HG02642 (cell line): Measurements from ENCODE around the gene RPIA.
"Not testable (repeated sequence)": the region's sequence is repeated elsewhere in the genome, so short reads cannot be mapped to it uniquely, and the experiment has no call there.

Experiments used
- ATAC-seq: cut with Tn5 transposase; IDR thresholded peaks from one replicate; pipeline ENCODE4 v1.9.1; 2021; ENCODE audit warnings: mild to moderate bottlenecking; ENCODE audit not compliant: unreplicated experiment, poor library complexity

RPIA gene

DNA sequence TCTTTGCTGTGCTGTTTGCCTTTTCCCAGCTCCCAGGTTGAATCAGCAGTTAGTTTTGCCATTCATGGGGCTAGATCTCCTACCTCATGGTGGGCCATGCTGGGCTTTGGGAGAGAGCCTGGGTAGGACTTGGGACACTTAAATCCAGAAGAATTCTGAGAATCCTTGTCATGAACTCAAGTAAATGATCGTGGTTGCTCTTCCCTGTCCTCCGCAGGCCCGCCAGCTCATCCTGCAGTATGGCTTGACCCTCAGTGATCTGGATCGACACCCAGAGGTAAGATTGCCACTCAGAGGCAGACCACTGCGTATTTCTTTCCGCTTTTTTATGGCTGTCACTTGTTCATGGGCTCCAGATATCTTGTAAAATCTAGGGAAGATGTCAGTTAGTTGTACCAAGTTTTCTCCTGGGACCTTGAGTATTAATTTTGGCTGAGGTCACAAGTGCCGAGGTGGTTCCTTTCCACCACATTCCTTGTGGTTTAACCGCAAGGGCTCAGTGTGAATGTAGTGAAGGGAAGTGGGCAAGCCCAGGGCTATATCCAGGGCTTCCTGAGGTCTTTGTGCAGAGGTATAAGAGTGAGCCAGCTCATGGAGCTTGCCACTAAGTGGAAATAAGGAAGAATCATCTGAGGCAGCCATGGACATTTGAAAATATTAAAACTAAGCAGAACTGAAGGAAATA is 37.7 kb downstream of the RPIA start:
- ATAC-seq, result no peak

DNA sequence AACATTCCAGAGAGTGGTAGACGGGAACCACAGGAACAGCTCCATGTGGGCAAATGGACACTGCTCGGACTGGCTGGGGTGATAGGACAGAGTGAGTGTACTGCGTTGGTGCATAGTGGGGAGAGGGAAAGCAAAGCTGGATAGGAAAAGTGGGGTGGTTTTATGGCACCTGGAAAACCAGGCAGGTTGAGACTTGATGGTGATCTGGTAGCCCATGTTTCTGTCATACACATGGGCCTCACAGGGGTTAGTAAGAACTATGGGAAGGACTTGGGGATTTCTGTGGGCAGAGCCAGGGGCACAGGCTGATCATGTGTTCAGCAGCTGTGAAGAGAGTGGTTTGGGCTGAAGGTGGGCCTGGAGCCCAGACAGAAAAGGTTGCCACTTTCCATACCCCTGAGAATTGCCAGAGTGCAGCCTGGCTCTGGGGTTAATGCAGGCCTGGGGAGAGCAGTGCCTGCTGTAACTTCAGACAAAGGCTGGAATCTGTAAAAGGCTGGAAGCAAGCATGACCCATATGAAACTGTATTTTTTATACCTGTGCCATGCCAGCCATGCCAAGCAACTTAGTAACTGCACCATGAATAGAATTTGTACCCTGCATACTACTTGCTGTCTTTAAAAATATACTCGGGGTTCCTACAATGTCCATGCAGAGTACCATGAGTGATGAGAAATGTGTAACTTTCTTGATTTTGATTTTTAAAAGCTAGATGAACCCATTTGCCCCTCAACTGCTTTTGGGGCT is 41.9 kb downstream of the RPIA start:
- ATAC-seq, result no peak

DNA sequence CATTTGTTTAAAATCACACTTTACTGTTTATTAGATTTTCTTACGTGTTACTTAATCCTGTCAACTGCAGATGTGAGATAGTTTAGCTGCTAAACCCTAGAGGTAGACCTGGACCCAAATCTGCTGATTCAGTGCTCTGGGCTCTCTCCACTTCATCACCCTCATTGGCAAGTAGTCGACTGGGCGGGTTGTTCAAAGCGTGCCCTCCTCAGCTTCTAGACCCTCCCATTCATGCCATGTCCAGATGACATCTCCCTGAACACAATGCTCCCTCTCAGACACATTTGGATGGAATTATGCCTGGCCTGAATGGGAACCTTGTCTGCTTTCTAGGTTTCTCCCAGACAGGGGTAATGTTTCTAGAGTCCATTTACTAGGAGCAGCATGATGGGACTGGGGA is 43.7 kb downstream of the RPIA start:
- ATAC-seq, result no peak

DNA sequence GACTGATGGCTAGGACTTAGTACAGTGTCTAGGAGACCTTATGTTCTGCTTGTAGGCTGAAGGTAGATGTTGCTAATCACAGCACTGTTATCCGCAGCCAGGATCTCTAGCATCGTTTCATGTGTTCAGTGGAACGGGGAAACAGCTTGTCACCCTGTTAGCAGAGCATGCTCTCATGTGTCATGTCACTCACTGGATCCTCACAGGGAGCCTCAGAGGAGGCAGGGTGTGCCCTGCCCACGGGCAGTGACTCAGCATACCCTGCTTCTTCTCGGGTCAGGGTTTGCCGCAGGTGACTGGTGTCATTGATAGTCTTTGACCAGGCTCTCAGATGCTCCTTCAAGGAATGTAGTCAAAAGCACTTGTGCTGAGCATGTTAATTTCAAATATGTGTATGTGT is 44.4 kb downstream of the RPIA start:
- no peak for ATAC-seq

DNA sequence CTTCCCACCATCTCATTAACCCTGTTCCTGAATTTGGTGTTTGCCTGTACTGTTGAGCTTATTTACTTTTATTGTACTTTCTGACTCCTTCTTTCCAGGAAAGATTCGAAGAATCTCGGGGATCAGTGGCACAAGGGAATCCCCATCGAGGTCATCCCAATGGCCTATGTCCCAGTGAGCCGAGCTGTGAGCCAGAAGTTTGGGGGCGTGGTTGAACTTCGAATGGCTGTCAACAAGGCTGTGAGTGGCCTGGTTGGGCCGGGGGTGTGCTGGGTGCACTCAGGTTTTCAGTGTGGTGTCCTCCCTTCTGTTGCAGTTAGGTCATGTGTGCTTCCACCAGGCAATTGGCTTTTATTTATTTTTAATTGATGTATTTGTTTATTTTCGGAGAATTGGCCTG is 45.0 kb downstream of the RPIA start:
- no peak for ATAC-seq

DNA sequence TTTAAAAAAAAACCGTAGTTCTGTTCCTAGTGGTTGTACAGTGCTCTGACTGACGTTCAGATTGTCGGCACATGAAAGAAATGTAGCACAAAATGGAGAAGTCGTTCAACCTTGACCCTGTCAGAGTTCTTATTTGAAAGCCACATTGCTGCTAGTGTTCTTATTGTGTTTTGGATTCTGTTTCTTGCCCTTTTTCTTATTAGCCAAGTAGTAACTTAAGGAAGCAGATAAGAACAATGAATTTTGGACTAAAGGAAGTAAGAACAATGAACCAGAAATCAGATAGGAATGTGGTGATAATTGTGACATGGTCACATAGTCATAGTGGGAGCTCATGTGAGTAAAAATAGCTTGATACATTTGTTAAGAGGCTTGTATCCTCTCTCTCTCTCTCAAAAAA is 45.9 kb downstream of the RPIA start:
- no peak for ATAC-seq

DNA sequence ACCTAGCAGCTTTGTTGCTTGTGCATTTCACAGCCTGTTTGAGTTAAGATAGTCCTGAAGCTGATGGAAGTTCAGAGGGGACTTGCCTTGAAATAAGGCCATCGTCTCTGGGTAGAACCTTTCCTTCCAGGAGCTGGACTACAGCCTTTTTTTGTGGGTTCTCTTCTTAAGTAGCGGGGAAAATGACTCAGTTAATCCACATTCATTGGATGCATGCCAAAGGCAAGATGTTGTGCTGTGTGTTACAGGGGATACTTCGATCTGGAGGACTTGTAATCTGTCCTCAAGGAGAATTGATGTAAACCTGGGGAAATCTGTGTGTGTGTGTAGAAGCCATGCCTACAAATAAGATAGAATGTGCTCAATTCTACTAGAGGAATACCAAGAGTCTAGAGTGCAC is 46.8 kb downstream of the RPIA start:
- ATAC-seq, result no peak

DNA sequence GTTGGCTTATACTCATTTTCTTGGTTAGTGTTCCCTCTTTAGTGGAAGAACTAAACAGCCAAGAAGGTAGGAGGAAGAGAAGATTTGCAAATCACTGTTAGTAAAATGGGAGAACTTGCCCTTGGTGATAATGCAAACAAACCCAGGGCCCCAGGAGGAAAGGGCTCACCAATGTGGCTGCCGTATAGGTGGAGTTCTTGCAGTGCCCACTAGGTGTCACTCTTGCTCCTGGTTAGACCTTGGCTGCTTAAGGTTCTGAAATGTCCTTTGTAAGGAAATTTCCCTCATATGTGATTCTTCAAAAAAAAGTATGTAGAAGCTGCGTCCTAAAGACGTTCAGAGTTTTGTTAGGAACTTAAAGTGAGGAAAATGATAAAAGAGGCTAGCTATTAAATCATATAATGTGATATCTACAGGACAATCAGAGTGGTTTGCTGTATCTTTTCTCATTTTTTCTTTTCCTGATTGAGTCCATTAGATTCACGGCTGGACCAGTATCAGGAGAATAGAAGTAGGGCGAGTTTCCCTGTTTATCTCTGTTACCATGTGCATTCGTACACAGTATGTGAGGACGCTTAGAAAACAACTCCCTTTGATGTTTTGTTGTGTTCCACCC is 48.6 kb downstream of the RPIA start:
- ATAC-seq, result peak; percentile 84

DNA sequence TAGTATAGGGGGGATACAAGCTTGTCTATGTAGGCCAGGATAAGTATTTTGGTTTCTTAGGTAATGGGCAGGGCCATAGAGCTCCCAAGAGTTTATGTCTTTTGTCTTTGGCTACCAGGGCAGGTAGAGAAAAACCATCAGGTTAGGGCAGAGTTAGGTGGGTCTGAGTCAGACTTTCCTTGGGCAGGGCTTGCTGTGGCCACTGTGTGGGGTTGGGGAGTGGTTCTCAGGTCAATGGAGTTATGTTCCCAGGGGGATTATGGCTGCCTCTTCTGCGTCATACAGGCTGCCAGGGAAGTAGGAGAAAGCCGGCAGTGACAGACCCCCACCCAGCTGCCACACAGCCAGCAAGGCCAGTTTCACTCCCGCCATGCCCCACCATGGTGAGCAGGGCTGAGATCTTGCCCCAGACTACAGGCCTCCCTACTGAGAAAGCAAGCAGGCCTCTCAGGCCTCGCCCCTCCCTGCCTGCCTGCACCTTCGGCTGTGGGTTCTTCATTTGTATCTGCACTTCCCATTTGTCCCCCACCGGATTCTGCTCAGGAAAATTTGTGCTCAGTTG is 55.5 kb downstream of the RPIA start:
- ATAC-seq, result no peak

DNA sequence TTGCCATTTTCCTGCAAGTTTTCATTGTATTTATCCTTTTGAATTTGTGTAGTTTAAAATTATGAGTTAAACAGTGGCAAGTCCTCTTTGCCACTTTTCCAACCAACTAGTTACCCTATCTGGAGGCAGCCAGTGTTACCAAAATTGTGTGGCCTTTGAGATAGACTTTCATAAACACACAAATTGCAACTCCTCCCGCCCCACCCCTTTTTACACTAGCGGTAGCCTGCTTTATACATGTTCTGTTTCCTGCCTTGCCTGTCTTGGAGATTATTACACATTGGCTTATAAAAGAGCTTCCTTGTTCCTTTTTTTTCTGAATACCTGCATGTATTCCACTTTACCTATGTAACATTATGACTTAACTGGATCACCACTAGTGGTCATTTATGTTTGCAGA is 56.5 kb downstream of the RPIA start:
- ATAC-seq, result no peak

DNA sequence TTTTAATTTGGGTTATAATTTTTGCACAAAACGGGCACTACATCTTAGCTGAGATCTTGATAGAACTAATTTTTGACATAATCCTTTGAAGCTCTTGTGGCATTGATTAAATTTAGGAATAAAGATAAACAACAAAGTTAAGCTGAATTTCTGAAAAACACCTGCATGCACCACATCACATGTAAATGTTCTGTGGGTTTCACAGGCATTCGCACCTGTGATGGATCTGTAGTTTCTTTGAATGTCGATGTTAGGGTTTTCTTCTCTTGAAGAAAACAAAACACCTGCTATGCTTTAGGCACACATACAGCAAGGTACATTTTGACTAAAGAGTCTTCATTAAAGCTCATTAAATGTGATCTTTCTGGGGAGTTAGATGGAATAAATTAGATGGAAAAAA is 60.3 kb downstream of the RPIA start:
- ATAC-seq, result no peak

DNA sequence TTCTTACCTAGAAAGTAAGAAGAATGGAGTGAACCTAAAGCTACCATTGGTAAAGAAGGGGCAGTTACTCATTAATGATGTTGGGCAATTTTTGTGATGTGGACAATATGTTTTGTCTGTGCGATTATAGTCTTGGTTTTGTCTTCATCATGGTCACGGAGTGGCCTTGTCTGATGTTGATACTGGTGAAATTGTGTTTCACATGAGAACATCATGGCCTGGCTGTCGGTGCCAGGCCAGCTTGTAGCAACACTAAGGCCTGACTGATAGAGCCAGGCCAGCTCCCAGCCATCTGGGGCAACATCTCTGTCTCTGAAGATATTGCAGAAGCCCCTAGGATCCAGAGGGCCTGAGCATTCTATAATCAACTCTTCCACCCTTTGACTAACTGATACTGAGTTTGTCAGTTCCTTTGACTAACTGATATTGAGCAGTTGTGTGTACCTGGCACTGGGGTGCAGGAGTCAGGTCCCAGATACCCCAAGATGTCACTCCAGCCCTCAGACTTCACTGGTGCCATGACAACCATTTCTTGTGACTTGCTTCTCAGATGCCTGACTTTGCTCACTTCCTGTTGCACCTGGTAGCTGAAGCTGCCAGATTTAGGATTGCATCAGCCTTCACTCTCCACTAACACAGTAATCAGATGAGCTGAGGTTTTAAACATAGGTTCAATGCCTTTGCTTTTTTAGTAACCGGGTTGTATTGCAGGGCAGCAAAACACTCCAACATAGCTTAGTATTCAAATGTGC is 62.5 kb downstream of the RPIA start:
- peak; percentile 90 for ATAC-seq

DNA sequence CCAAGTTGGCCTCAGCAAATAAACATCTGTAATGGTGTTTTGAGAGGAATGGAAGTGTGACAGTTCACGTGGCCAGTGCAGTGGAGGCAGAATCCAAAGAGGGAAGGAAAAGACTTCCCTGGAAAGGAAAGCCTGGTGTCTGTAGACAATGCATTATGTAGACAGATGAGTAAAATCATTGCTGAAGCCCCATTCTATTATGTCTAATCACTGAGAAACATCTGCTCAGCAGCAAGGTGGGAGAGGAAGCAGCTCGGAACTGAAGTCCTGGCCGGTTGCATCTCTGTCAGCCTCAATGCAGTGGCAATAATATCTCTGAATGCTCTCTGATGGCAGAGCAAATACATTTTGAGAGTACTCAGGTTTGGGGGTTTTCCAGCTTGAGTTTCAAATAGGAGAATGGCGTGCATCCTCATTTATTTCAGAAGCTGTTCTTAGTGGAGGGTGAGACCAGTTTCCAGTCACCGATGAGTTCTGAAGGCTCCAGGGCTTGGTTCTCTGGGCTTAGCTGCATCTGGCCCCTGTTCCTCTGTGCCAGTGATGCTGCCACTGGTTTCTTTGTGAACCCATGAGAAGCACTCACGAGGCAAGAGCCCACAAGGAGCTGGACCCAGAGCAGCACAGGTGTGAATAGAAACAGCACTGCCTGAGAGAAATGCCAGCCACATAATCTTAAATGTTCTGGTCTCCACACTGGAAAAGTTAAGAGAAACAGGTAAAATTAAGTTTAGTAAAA is 63.3 kb downstream of the RPIA start:
- ATAC-seq, result peak; percentile 31

DNA sequence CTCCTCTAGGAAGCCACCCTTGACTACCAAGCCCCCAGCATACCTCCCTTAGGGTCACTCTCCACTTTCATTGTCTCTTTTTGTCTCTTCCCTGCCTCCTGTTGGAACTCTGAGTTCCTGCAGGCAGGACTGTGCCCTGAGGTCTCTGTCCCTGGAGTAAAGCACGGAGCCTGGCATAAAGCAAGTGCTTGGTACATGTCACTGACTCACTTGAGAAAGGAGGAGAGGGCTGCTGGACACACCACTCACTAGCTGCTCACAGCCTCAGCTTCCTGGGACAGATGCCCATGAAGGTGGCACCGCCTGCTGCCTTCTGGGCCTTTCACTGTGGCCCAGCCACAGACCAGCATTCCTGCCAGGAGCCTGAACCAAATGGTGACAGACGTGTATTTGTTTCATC is 64.4 kb downstream of the RPIA start:
- no peak for ATAC-seq

DNA sequence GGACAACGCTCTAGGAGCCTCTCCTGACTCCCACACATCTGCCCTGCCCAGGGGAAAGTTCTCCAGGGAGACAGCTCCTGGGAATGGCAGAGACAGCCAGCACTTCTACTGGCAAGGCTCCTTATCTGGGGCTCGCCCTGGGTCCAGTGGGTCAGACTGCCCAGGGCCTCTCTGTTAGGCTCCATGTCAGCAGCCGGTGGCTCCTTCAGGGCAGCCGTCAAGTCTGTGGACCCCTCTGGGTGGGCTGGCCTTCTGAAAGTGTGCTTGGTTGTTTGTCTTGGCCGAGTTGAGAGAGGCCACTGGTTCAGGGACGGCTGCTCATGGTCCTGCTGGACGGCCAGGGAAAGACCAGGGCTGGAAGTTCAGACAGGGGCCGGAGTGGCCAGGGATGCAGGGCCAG is 65.6 kb downstream of the RPIA start:
- ATAC-seq, result no peak

DNA sequence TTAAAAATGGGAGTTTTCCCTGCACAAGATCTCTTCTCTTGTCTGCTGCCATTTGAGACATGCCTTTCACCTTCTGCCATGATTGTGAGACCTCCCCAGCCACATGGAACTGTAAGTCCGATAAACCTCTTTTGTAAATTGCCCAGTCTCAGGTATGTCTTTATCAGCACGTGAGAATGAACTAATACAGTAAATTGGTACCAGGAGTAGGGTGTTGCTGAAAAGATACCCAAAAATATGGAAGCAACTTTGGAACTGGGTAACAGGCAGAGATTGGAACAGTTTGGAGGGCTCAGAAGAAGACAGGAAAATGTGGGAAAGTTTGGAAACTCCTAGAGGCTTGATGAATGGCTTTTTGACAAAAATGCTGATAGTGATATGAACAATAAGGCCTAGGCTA is 67.2 kb downstream of the RPIA start:
- not testable (repeated sequence) for ATAC-seq

DNA sequence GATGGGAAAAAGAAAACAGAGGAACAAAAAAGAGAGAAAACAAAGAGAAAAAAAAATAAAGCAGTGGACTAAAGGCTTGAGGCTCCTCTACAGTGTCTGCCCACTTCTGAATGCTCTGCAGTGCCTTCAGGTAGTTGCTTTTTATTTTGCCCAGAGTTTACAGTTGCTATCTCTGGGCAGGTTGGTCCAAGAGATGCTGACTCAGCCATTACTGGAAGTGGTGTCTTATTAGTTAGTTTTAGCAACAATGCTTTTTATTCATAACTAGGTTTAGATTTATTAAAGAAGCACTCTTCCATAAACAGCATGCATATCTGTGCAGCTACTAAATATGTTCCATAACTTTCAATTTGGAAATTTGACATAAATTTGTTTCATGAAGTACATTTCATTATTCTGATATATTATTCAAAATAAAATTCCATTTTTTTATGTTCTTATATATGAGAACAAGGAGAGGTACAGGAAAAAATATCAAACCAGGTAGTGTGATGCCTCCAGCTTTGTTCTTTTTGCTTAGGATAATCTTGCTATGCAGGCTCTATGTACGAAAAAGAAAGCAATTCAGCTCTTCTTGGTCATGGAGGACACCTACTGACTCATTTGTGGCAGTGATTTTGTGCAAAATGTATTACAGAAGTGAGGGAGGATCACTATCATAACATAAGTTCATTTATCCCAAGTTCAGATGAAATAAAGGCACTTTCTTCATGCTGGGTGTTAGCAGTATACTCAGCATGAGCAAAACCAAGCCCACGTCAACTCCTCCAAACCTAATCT is 69.5 kb downstream of the RPIA start:
- ATAC-seq, result no peak

DNA sequence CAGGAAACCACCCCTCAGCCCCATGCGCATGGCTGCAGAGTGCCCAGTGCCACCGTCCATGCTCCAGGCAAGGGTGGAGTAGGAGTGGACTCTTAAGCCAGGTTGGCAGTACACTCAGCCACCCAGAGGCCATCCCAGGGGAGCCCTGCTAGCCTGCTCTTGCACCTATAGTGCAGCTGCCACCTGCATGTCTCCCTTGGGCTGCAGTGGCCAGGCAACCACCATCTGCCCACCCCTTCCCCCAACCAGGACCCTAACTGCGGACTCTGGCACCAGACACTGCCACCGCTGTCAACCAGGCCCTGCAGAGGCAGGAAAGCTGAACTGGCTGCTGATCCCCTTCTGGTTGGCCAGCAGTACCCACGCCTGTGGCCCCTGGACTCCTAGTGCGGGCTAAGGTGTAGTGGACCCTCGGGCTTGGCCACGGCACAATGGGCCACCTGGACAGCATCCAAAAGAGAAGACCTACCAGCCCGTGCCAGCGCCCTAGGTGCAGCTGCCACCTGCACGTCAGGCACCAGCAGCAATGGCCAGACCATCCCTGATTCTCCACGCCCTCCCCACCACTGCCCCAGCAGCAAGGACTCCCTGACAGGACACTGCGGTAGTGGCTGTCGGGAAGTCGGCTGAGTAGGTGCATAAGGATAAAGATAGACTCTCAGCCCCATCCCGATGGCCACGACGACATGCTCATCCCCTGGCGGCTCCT is 72.8 kb downstream of the RPIA start:
- ATAC-seq, result no peak

DNA sequence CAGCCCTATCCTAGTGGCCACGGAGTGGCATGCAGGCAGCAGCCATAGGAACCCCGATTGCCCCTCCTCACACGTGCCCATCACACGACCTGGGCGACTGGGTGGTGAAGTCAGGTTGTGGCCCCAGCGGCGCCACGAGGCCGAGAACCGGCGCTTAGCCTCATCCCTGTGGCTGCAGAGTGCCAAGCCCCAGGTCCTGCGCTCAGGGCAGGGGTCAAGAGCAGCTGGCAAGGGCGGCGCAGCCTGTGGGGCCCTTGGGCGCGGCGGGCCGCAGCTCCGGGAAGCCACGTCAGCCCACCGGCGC is 73.3 kb downstream of the RPIA start:
- ATAC-seq, result no peak
